Endothelial cell of umbilical vein (primary cell): ENCODE measurements around the gene PRR23B. TPM values are rescaled to one million over a fixed set of nuclear protein-coding genes. Genes with fewer than 3 reads are reported as not detected.

ENCODE experiments used
- BruUV-seq: library from RNA; stranded (reverse); fragments of 400-500 nt; replicated peaks from 2 replicates; lab custom pipeline; 2021; lab: Mats Ljungman, UMichigan
- CTCF ChIA-PET: fragments of 300-600, 350-600 bp; sonication (Branson Sonifier 250); formaldehyde crosslinking; loops from one replicate; lab custom pipeline; 2021; ENCODE audit warnings: antibody characterized with exemption, inconsistent platforms; lab: Charles Lee
- POLR2A ChIA-PET: fragments of 300-600, 350-600 bp; sonication (Branson Sonifier 250); formaldehyde crosslinking; loops from one replicate; lab custom pipeline; 2021; ENCODE audit warnings: antibody characterized with exemption, inconsistent platforms; lab: Charles Lee
- DNase-seq: peaks from one replicate; pipeline ENCODE4 v3.0.0-alpha.2; 2011; ENCODE audit warnings: low read depth, low spot score
- FAIRE-seq: peaks from 2 replicates; lab custom pipeline; 2011; peaks lifted over from hg19 to GRCh38; lab: Jason Lieb, UNC
- H2AFZ ChIP-seq: 2 replicates; pipeline ENCODE4 v1.6.0; 2012; ENCODE audit warnings: low read depth, low read length, control low read depth, inconsistent platforms
- H3K27ac ChIP-seq: 2 replicates; pipeline ENCODE4 v1.5.1; 2011; ENCODE audit warnings: low read depth, mild to moderate bottlenecking, control low read depth, low read length, moderate library complexity; ENCODE audit not compliant: insufficient read depth
- H3K27me3 ChIP-seq, 2 experiments: 2 replicates each; pipeline versions ENCODE4 v1.6.0 to v1.6.1; 2011; ENCODE audit warnings: low read length in 2 of 2, mixed read lengths in 1 of 2; ENCODE audit not compliant: control insufficient read depth in 2 of 2, insufficient read depth in 2 of 2
- H3K36me3 ChIP-seq, 2 experiments: 2 replicates in 1 of 2; 3 replicates in 1 of 2; pipeline ENCODE4 v1.5.1; 2011; ENCODE audit warnings: low read length in 2 of 2, mild to moderate bottlenecking in 1 of 2, moderate library complexity in 1 of 2; ENCODE audit not compliant: control insufficient read depth in 2 of 2, insufficient read depth in 2 of 2; ENCODE audit errors: extremely low read depth in 1 of 2
- H3K4me1 ChIP-seq: 3 replicates; pipeline ENCODE4 v1.5.1; 2011; ENCODE audit warnings: mild to moderate bottlenecking, low read length; ENCODE audit not compliant: control insufficient read depth, insufficient read depth; ENCODE audit errors: extremely low read depth
- H3K4me2 ChIP-seq: 2 replicates; pipeline ENCODE4 v1.6.1; 2011; ENCODE audit warnings: low read length, control low read depth, mixed read lengths; ENCODE audit not compliant: insufficient read depth
- H3K4me3 ChIP-seq, 3 experiments: fragments of 200-600 bp in 1 of 3; sonication (generic), shearing (Covaris generic) in 1 of 3; replicated peaks in 1 of 3; 2 replicates each; pipeline ENCODE4 v1.5.1; 2011 to 2016; ENCODE audit warnings: control low read depth in 3 of 3, low read length in 3 of 3, mild to moderate bottlenecking in 2 of 3, inconsistent platforms in 1 of 3, low read depth in 1 of 3, moderate library complexity in 1 of 3; ENCODE audit not compliant: insufficient read depth in 1 of 3
- H3K79me2 ChIP-seq: 2 replicates; pipeline ENCODE4 v1.6.0; 2012; ENCODE audit warnings: low read length, inconsistent platforms; ENCODE audit not compliant: control insufficient read depth, insufficient read depth
- H3K9ac ChIP-seq: replicated peaks from 2 replicates; pipeline ENCODE3; 2011; ENCODE audit warnings: low read length, control low read depth; ENCODE audit not compliant: insufficient read depth; ENCODE audit errors: extremely low read depth
- H3K9me1 ChIP-seq: replicated peaks from 3 replicates; pipeline ENCODE4 v1.6.0; 2011; ENCODE audit warnings: mild to moderate bottlenecking, low read length; ENCODE audit not compliant: control insufficient read depth, insufficient read depth; ENCODE audit errors: extremely low read depth
- H3K9me3 ChIP-seq: replicated peaks from 2 replicates; pipeline ENCODE4 v1.5.1; 2012; ENCODE audit warnings: low read length, inconsistent platforms; ENCODE audit not compliant: control insufficient read depth, insufficient read depth
- H4K20me1 ChIP-seq: replicated peaks from 2 replicates; pipeline ENCODE3; 2011; ENCODE audit warnings: mild to moderate bottlenecking, low read length; ENCODE audit not compliant: control insufficient read depth, insufficient read depth; ENCODE audit errors: extremely low read depth
- EZH2 ChIP-seq: IDR thresholded peaks from 2 replicates; pipeline ENCODE4 v1.6.1; 2012; ENCODE audit warnings: borderline replicate concordance, low read depth, mild to moderate bottlenecking, moderate library complexity, low read length, inconsistent platforms; ENCODE audit not compliant: severe bottlenecking
- FOS ChIP-seq: IDR thresholded peaks from 2 replicates; pipeline ENCODE4 v1.6.1; 2011; ENCODE audit warnings: mild to moderate bottlenecking, low read length, moderate library complexity, borderline replicate concordance; ENCODE audit not compliant: insufficient read depth
- GATA2 ChIP-seq: IDR thresholded peaks from 2 replicates; pipeline ENCODE4 v1.7.0; 2011; ENCODE audit warnings: low read depth, mild to moderate bottlenecking, moderate library complexity, mixed read lengths, low read length; ENCODE audit not compliant: insufficient read length, insufficient read depth
- JUN ChIP-seq: IDR thresholded peaks from 2 replicates; pipeline ENCODE4 v1.6.1; 2011; ENCODE audit warnings: borderline replicate concordance, low read depth; ENCODE audit not compliant: insufficient read length, insufficient read depth
- MAX ChIP-seq: IDR thresholded peaks from 2 replicates; pipeline ENCODE4 v1.6.1; 2011; ENCODE audit not compliant: insufficient read depth, insufficient read length
- MYC ChIP-seq: IDR thresholded peaks from one replicate; pipeline ENCODE4 v1.6.1; 2011; ENCODE audit warnings: mild to moderate bottlenecking, low read depth, low read length
- POLR2A ChIP-seq: IDR thresholded peaks from 2 replicates; pipeline ENCODE4 v1.6.1; 2012; ENCODE audit warnings: low read depth, mild to moderate bottlenecking, control low read depth, low read length
- POLR2AphosphoS5 ChIP-seq: IDR thresholded peaks from 2 replicates; pipeline ENCODE4 v1.6.1; 2012; ENCODE audit warnings: low read depth, mild to moderate bottlenecking, control low read depth, low read length, moderate library complexity; ENCODE audit not compliant: insufficient read depth
- dilution Hi-C: fragments of 300-500 bp; cut with MboI; formaldehyde crosslinking; loops from one replicate; pipeline ENCODE4 v1.15.0; 2019; ENCODE audit warnings: low sequenced_read_pairs; ENCODE audit not compliant: extremely low pct_ligation_motif_present
- intact Hi-C: fragments of 100-400 bp; cut with micrococcal nuclease; formaldehyde crosslinking; loops from one replicate; pipeline ENCODE4 v1.10.0; 2022
- polyA plus RNA-seq, 4 experiments: library from polyadenylated mRNA; depleted of rRNA in 3 of 4; stranded (reverse) in 3 of 4; unstranded in 1 of 4; fragments of >200 nt; gene quantifications; 2 replicates each; pipeline versions ENCODE4 v1.2.1 to v1.2.3, GENCODE V29; 2011 to 2012; ENCODE audit warnings: missing spikeins in 1 of 4
- total RNA-seq: library from RNA; stranded (reverse); gene quantifications from 2 replicates; pipeline ENCODE4 v1.2.3, GENCODE V29; 2021
- TF ChIP-seq, protein P1 (sequence below), 2 donors: IDR thresholded peaks; 1 replicate in 1 of 2; 2 replicates in 1 of 2; pipeline ENCODE4 v1.5.1; 2011; ENCODE audit warnings: low read length in 2 of 2, mild to moderate bottlenecking in 2 of 2, moderate library complexity in 2 of 2, control low read depth in 1 of 2, inconsistent platforms in 1 of 2, low read depth in 1 of 2; ENCODE audit not compliant: insufficient read depth in 1 of 2; ENCODE audit errors: extremely low read depth in 1 of 2

Gene PRR23B
- total and polyA plus RNA-seq, 2 donors (not counting 3 experiments of a cell fraction or from before 2014, with no cell fraction given), result not detected

- no peak within 1 kb of the TSS for H3K4me3 ChIP-seq
- dilution Hi-C loops, result no loop called here
- BruUV-seq, result no TSS peak
- no peaks in the 10 kb centered on the region for H3K27me3 ChIP-seq
- no peaks in the 10 kb centered on the region for H3K79me2 ChIP-seq
- H3K4me1 ChIP-seq, result no peaks in the 10 kb centered on the region
- H4K20me1 ChIP-seq, result no peaks in the 10 kb centered on the region
- H3K36me3 ChIP-seq, result no peaks in the 10 kb centered on the region
- no peak within 1 kb of the TSS for H3K9ac ChIP-seq
- TF ChIP-seq EZH2 (no peak), FOS (no peak), GATA2 (no peak), MYC (no peak), POLR2A (no peak), JUN (no peak), POLR2AphosphoS5 (no peak), MAX (no peak)
- TF ChIP-seq, protein P1, sequence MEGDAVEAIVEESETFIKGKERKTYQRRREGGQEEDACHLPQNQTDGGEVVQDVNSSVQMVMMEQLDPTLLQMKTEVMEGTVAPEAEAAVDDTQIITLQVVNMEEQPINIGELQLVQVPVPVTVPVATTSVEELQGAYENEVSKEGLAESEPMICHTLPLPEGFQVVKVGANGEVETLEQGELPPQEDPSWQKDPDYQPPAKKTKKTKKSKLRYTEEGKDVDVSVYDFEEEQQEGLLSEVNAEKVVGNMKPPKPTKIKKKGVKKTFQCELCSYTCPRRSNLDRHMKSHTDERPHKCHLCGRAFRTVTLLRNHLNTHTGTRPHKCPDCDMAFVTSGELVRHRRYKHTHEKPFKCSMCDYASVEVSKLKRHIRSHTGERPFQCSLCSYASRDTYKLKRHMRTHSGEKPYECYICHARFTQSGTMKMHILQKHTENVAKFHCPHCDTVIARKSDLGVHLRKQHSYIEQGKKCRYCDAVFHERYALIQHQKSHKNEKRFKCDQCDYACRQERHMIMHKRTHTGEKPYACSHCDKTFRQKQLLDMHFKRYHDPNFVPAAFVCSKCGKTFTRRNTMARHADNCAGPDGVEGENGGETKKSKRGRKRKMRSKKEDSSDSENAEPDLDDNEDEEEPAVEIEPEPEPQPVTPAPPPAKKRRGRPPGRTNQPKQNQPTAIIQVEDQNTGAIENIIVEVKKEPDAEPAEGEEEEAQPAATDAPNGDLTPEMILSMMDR (IDR thresholded peaks at IDR 0.05; ENCODE audit: extremely low read depth in 1 of 2, insufficient read depth in 1 of 2, low read depth in 1 of 2, low read length in 2 of 2), result no peak
- intact Hi-C loops, result no loop called here
- no peaks in the 10 kb centered on the region for H3K9me1 ChIP-seq
- no peak within 1 kb of the TSS for H2AFZ ChIP-seq
- no peak for FAIRE-seq
- H3K4me2 ChIP-seq, result no peak within 1 kb of the TSS
- ChIA-PET POLR2A (no interaction called here), CTCF (no interaction called here)
- DNase-seq, result no peak
- H3K27ac ChIP-seq, result no peak within 1 kb of the TSS
- H3K9me3 ChIP-seq, result no peaks in the 10 kb centered on the region
These were observed 23.9 kb upstream of the PRR23B start, which contains the start of gene PRR23C for GRCh38 chr3:139044366-139045210. PRR23C (minus strand) TSS chr3:139044892; CDS start chr3:139044620, 272 bp downstream.
